Stimulated activated CD4-positive, alpha-beta T cell treated with anti-CD3 and anti-CD28 coated beads, Interleukin-4, amount 100 ng/mL, for 4 hours (primary cell): ENCODE results near the gene TBC1D1.
"Not testable (repeated sequence)": the region's sequence is repeated elsewhere in the genome, so short reads cannot be mapped to it uniquely, and the experiment has no call there.

ENCODE experiments used
- DNase-seq, 2 experiments: peaks; one replicate each; pipeline ENCODE4 v3.0.0-alpha.2; 2020

Gene TBC1D1

DNA sequence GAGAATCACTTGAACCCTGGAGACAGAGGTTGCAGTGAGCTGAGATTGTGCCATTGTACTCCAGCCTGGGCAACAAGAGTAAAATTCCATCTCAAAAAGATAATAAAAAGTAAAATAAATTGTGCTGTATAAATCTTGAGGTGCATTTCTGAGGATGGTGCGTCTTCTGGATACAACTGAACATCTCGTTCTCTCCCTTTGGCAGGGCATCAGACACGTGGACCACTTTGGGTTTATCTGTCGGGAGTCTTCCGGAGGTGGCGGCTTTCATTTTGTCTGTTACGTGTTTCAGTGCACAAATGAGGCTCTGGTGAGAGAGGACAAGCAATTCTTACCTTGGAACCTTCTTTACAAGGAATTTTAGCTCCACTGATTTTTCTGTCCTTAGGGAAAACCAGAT lies 129.5 kb downstream of the TBC1D1 start:
- no peak for DNase-seq

DNA sequence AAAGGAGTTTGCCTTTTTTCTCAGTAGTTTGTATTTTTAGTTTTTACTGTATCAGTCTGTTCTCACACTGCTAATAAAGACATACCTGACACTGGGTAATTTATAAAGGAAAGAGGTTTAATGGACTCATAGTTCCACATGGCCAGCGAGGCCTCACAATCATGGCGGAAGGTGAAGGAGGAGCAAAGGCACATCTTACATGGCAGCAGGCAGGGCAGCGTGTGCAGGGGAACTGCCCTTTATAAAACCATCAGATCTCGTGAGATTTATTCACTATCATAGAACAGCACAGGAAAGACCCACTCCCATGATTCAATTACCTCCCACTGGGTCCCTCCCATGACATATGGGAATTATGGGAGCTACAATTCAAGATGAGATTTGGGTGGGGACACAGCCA lies 130.1 kb downstream of the TBC1D1 start:
- not testable (repeated sequence) for DNase-seq

DNA sequence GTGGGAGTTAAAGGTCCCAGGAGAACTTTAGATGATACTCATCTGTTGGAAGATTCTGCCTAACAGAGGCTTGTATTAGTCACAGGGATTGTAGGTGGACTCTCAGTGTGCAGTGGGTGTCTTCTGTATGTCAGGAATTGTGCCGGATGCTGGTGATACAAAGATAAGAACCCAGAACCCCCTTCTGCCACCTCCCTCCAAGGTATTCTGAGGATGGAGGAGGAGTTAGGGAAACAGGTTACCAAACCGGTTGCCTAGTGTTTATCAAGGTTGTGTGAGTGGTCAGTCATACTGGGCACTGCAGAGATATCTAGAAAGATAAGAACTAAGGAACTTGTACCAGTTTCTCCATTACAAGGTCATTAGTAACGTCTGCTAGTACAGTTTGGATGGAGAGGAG lies 130.9 kb downstream of the TBC1D1 start:
- no peak for DNase-seq

DNA sequence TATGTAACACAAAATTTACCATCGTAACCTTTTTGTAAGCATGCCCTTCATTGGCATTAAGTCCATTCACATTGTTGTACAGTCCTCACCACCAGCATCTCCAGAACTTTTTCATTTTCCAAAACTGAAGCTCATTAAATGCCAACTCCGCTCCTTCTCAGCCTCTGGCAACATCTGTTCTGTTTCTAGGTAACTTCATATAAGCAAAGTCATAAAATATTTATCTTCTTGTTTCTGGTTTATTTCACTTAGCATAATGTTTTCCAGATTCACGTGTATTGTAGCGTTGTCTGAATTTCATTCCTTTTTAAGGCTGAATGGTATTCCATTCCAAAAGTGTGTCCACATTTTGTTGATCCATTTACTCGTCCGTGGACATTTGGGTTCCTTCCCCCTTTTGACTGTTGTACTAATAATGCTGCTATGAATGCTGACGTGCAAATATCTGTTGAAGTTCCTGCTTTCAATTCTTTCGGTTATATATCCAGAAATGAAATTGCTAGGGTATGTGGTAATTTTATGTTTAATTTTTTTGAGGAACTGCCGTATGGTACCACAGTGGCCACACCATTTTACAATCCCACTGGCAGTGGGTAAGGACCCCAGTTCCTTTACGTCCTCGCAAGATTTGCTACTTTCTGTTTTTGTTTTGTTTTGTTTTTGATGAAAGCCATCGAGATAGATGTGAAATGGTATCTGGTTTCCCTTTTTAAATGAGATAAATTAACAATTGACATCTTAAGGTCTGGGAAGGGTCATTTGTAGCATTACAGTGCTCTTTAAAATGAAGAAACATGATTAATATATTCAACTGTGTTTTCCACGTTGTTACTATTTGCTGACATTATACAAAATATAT lies 132.7 kb downstream of the TBC1D1 start:
- no peak for DNase-seq

DNA sequence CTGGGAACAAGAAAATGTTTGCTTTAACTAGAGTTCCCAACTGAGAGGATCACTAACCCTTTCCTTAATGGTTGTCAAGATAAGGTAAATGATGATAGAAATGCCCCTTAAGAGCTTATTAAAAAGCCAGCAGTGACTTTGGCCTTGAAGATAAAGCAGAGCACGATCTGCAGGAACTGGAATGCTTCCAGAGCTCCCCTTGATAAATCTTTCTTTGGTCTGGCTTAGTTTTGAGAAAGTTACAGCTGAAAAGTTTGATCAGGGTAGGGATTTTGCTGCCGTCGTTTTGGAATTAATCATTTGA lies 133.3 kb downstream of the TBC1D1 start:
- no peak for DNase-seq

DNA sequence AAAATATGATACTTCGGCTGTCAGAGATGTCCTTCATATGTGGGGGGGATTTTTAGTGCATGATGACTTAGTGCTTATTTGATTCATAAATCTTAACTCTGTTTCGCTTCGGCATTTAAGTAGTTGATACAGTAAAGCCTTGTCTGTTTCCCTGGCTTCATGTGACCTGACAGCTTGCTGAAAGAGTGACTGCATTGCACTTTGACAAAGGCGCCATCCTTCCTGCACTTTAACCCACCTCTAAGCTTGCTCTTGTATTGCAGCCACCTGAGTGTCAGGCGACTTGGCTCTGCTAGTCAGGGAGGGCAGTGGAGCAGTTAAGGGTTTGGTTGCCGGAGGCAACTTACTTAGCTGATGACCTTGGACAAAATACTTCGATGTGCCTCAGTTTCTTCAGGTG lies 134.8 kb downstream of the TBC1D1 start:
- DNase-seq: no peak

DNA sequence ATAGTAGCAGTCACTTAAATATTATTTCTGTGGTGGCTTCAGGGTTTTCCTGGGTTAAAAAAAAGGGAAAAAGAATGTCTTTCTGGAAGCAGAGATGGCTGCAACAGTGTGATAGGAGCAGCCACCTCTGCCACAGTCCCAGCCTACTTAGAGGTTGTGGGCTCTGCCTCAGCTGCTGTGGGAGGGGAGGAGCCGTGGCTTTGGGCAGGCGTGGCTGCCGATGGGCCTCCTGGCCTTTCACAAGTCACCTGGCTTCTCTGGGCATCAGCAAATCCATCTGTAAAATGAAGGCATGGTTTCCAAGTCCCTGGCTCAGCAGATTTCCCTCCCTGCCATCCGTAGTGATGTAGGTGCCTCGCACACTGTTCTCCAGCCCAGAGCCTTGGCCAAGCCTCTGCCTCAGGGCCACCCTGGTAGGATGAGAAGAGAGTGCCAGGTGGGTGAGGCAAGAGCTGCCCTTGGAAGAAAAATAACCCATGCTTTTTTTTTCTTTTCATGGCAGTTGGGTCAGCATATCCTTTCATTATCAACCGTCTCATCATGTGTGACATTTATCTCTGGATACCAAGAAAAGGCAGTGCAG lies 135.4 kb downstream of the TBC1D1 start:
- DNase-seq: no peak

DNA sequence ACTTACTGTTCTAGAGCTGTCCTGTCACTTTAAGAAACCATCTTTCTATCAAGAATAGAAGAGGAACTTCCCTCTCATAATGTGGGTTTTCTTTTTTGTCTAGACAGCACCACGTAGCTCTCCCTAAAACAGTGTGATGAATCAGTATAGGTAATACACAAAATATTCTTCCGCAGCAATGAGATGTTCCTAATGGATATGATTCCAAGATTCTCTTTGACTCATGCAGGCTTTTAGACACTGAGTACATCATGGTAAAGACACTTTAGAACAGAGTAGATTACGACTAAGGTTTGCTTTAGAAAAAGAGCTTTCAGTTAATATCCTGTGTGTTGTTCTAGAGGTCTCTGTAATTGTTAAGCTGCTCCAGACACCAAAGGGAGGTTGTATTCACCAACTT lies 139.1 kb downstream of the TBC1D1 start:
- no peak for DNase-seq

DNA sequence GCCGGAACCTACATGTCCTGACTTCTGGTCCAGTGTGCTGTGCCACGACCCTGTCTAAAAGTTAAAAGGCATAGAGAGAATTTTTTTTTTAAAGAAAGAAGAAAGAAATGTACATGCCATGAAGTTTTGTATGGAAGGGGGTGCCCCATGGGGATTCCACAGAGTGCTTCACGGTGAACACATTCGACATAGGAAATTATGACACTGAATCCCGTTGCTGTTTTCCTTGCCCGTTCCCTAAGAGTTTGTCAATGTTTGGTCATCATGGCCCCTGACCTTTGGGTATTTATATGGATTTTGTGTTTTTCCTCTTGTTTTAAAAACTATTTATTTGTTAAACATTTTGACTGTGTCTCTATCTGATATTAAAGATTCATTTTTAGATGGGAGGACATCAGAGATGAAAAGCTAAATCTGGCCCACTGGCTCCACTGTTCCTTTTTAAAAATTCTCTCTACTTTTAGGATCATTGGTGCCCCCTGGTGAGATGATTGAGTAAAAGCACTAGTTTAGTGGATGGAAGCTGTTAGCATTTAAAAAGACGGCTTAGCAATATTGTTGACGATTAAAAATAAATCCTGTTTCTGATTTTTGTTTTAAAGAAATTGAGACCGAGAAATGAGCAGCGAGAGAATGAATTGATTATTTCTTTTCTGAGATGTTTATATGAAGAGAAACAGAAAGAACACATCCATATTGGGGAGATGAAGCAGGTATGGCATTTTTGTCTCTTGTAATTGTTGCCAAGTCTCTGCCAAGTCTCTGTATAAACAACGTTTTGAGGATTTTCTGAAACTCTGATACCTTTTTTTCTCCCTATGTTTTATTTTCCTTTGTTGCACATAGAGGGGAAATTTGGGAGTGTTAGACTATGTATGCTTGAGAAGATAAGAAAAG lies 144.3 kb downstream of the TBC1D1 start:
- no peak for DNase-seq

DNA sequence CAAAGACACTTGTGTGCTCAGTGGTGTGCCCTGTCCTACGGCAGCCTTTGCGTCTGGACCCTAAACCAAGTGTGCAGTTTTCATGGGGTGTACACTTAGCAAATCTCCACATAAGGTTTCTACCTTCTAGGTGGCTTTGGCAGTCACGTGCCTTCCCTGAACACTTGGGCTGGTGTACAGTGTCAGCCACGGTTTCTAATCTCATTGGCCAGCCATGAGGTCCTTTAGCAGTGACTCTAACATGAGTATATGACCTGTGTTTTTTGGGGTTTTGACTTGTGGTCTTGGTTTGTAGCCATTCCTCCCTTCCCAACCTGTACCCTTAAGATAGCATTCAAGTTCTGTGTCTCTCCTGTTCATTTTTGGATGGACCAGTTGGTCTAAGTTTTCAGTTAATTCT lies 145.7 kb downstream of the TBC1D1 start:
- DNase-seq: no peak

DNA sequence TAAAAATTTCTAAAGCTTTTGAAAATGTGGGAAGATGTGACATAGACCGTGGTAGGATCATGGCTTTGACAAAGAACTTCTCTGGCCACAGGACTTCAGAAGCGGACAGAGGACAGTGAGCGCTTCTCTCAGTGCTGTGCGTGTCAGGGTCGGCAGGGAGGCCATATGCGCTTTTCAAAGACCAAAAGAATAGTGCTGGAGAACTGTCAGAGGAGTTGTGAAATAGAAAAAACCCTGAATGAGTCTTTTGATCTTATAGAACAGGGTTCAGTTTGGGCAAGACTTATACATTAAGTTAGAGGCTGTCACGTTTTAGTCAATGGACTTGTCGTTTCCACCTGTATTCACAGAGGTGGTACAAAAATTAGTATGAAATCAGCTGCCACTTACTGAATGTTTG lies 146.7 kb downstream of the TBC1D1 start:
- DNase-seq: no peak

DNA sequence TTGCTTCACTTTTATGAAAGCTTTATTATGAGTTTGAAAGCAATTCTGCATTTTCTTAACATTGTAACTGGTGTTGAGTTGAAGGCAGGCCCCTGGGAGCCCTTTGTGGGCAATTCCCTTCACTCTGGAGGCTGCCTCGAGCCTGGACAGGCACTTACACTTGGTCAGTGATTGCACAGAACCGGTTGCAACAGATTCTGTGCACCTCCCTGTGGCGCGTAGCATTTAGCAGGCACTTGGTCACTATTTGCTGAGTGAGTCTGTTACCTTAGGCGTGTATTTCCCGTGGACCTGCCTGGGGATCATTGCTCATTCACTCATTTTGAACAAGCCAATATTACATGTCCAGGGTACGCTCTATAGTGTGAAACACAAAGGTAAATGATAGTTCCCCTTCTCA lies 149.7 kb downstream of the TBC1D1 start:
- no peak for DNase-seq

DNA sequence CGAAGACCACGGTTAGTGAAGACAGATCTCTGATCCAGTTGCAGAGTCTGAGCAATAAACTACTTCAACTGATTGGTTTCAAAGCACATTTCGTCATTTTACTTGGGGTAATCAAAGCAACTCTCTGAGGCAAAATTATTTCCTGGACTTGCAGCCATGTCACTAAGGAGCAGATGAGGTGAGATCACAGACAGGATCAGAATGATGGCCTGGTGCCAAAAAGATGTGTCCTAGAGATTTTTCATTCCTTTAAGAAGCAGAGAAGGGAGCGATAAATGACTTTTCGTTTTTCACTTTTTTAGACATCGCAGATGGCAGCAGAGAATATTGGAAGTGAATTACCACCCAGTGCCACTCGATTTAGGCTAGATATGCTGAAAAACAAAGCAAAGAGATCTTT lies 153.2 kb downstream of the TBC1D1 start:
- DNase-seq: no peak

DNA sequence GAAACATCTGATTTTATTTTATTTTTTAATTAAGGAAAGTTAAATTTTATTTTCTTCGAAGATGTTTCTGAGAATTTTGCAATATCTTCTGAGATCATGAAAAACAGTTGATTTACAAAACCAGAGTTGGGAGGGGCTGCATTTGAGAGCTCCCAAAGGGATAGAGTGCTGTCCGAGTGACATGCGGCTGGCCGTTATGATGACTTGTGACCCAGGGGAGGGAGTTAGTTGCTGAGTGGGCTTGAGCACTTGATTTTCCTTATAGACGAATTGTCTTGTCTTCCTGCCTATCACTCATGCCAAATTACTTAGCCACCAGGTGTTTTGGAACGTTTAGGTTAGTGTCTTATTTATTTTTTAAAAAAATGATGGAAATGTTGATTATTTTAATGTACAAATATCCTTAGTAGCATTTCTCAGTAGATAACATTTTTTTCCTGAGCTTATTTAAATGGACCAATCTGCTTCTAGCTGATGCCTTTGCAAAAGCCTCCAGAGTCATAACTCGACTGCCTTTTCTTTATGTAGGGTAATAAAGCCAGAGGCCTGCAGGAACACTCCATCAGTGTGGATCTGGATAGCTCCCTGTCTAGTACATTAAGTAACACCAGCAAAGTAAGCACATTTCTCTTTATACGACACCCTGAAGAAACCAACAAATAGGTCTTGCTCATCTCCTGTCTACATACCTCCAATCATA lies 154.6 kb downstream of the TBC1D1 start:
- DNase-seq: no peak

DNA sequence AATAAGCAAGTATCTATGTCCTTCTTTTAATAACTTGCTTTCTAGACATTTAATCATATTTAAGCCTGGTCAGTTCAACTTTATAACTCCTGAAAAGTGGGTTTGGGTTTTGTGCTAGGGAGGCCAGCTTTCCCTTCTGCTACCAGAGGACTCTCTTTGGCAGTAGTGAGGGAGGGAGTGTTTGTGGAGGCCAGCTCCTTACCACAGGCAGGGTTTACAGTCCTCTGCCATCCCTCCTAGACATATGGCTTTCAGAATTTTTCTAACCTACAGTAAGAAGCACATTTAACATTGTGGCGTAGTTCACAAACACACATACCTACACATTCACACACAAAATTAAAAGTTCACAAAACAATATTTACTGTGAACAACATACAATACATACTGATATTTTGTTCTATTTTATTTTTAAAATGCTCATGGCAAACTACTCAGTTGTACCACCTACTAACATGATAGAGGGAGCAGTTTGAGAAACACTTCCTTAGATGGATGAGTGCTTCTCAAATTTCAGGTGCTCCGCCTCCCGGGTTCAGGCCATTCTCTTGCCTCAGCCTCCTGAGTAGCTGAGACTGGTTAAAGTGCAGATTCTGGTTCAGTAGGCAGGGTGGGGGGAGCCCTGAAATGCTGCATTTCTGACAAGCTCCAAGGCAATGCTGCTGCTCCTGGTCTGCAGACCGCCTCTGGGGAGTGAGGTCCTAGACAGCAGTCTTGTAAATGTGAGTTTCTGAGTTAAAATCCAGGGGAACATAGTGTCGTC lies 156.0 kb downstream of the TBC1D1 start:
- no peak for DNase-seq

DNA sequence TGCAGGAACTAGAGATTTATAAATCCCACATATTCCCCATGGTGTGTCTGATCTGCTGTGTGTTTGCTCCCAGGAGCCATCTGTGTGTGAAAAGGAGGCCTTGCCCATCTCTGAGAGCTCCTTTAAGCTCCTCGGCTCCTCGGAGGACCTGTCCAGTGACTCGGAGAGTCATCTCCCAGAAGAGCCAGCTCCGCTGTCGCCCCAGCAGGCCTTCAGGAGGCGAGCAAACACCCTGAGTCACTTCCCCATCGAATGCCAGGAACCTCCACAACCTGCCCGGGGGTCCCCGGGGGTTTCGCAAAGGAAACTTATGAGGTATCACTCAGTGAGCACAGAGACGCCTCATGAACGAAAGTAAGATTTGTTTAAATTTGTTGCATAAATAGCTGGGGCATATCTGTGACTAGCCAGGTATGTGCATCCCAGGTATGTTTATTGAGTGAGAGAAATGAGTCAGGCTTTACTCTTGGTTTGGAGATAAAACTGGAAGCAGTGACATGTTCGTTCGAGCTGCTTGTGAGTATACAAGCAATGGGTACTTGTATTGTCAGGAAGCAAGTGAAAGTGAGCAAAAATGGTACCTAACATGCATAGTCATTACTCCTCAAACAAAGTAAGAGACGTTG lies 158.8 kb downstream of the TBC1D1 start:
- no peak for DNase-seq

DNA sequence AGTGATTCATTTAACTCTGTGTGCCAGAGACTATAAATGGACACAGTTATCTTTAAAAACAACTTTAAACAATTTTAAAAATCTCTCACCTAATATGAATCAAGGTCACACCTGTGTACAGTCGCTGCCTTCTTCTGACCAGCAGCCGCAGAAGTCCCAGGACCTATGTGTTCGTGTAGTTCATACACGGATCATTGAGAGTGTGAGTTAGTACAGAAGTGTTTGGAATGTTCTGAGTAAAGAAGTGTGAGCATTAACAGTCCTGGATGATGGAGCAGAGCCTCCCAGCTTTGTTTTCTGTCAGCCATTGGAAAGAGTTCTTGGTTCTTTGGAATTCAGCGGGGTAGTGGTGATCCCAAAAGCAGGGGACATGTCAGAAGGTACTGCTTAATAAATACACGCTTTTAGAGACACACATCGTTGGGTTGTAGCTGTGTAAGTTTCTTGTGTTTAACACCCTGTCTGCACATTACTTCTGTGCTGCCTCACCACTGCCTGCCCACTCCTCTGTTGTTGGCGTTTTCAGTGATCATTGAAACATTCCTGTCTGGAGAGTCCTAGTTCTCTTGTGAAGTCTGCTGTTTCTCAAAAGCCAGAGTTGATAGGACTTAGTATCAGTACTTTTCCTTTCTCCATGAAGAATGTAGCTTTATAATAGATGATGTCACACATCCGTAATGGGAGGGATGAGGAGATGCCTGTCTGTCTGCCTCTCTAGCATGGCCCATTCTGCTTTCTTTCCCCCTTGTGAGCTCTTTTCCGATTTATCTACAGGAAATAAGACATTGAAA lies 159.9 kb downstream of the TBC1D1 start:
- DNase-seq: no peak

DNA sequence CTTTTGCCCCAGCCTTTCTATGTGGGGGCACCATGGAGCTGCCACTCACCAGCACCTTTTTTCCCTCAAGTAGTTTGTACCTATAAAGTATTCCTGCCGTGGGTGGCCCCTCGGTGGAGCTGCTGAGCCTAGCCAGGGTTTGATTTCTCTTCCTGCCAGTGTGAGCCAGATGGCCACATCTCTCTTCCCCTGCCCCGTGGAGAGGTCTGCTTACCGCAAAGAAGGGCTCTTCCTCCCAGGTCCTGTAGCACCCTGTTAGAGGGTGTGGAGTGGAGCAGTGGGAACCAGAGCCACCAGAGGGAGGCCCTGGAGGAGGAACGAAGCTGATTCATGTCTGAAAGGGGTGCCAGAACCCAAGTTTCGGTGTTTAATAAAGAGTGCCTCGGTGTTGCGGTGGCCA lies 164.7 kb downstream of the TBC1D1 start:
- DNase-seq: no peak

DNA sequence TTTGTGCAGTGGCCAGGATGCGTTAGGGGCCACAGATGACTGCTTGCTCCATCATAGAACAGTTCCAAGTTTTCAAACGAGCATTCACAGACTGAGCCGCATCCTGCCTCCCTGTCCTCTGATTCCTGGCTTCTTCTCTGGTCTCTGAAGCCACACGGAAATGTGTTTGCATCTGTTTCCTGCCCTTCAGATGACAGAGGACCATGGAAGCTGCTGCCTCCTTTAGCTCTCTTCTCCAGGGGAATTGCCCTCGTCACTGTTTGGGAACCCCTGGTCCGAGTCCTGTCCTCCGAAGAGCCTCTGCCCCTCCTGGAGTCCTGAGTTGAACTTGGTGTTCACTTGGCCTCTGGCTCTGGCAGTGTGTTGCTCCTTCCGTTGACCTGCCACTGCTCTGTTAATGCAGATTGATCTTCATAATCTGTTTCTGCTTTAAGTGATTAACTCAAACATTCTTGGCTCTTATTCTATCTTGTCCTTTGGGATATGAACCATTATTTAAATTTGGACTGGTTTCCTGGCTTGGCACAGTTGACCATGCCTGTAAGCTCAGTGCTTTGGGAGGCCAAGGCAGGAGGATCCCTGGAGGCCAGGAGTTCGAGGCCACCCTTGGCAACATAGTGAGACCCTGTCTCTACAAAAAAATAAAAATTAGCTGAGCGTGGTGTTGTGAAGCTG lies 165.3 kb downstream of the TBC1D1 start:
- DNase-seq: no peak

DNA sequence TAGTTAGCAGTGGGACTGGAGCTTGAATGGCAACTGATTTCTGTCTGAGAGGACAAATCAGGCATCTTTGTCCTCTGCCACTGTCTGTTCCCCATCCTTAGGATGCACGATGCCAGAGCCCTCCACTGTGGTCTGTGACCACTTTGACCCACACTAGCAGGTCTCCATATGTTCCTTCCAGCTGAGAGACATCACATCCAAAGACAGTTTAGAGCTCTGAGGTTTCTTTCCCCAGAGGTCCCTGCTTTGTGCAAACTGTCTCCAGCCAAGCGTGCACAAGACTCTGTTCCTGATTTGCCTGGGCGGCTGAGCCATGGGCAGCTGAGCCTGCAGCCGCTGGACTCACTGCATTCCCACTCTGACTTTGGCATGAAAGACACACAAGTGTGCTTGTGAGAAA lies 167.3 kb downstream of the TBC1D1 start:
- DNase-seq: no peak
